OCI-LY1 (cell line): Measurements from ENCODE around the gene CD248.

Experiments
- H2AFZ ChIP-seq: fragments of 200-600 bp; sonication (generic), shearing (Covaris generic); 2 replicates; pipeline ENCODE4 v1.6.0; 2014; ENCODE audit warnings: antibody characterized with exemption, mild to moderate bottlenecking, low read length
- H3F3A ChIP-seq: fragments of 200-600 bp; sonication (generic), shearing (Covaris generic); 2 replicates; pipeline ENCODE4 v1.6.0; 2014; ENCODE audit warnings: mild to moderate bottlenecking, antibody characterized with exemption, low read length, moderate library complexity; ENCODE audit not compliant: insufficient read depth
- H3K27ac ChIP-seq: fragments of 200-600 bp; sonication (generic); 2 replicates; pipeline ENCODE4 v1.5.1; 2014; ENCODE audit warnings: low read length, mixed run types, mild to moderate bottlenecking, low read depth; ENCODE audit not compliant: poor library complexity, severe bottlenecking
- H3K27me3 ChIP-seq: fragments of 200-600 bp; sonication (generic); 2 replicates; pipeline ENCODE4 v1.6.0; 2014; ENCODE audit warnings: antibody characterized with exemption, mild to moderate bottlenecking, low read length, moderate library complexity; ENCODE audit not compliant: insufficient read depth
- H3K36me3 ChIP-seq: fragments of 200-600 bp; sonication (generic); 2 replicates; pipeline ENCODE4 v1.6.1; 2014; ENCODE audit warnings: mild to moderate bottlenecking, antibody characterized with exemption, low read length, moderate library complexity, mixed read lengths; ENCODE audit not compliant: insufficient read depth
- H3K4me1 ChIP-seq: fragments of 200-600 bp; sonication (generic); 2 replicates; pipeline ENCODE4 v1.5.1; 2014; ENCODE audit warnings: mild to moderate bottlenecking, low read length, moderate library complexity; ENCODE audit not compliant: insufficient read depth, severe bottlenecking
- H3K4me2 ChIP-seq: fragments of 200-600 bp; sonication (generic), shearing (Covaris generic); 2 replicates; pipeline ENCODE4 v1.6.1; 2014; ENCODE audit warnings: low read length
- H3K4me3 ChIP-seq: fragments of 200-600 bp; sonication (generic); 2 replicates; pipeline ENCODE4 v1.5.1; 2014; ENCODE audit warnings: low read length, low read depth, mild to moderate bottlenecking, mixed read lengths; ENCODE audit not compliant: poor library complexity, severe bottlenecking
- H3K79me2 ChIP-seq: fragments of 200-600 bp; shearing (Covaris generic); 2 replicates; pipeline ENCODE4 v1.6.1; 2016; ENCODE audit warnings: mixed run types, low read length, mixed read lengths; ENCODE audit not compliant: insufficient read depth
- H3K9ac ChIP-seq: fragments of 200-600 bp; sonication (generic), shearing (Covaris generic); 2 replicates; pipeline ENCODE4 v1.6.1; 2014; ENCODE audit warnings: mild to moderate bottlenecking, low read length, mixed read lengths
- H3K9me2 ChIP-seq: fragments of 200-600 bp; sonication (generic), shearing (Covaris generic); 2 replicates; pipeline ENCODE4 v1.6.1; 2014; ENCODE audit warnings: low read depth, mild to moderate bottlenecking, low read length, mixed read lengths
- H3K9me3 ChIP-seq: fragments of 200-600 bp; shearing (Covaris generic); 2 replicates; pipeline ENCODE4 v1.6.1; 2014; ENCODE audit warnings: low read length, mixed read lengths
- H4K20me1 ChIP-seq: fragments of 200-600 bp; sonication (generic), shearing (Covaris generic); 2 replicates; pipeline ENCODE4 v1.6.0; 2016; ENCODE audit warnings: mild to moderate bottlenecking, low read length; ENCODE audit not compliant: insufficient read depth
- CTCF ChIP-seq: fragments of 200-600 bp; sonication (generic), shearing (Covaris generic); IDR thresholded peaks from 2 replicates; pipeline ENCODE4 v1.5.1; 2017; ENCODE audit warnings: mild to moderate bottlenecking, antibody characterized with exemption, low read length, moderate library complexity, mixed read lengths
- EZH2 ChIP-seq: fragments of 200-600 bp; sonication (generic), shearing (Covaris generic); IDR thresholded peaks from 2 replicates; pipeline ENCODE4 v1.8.0; 2017; ENCODE audit warnings: borderline replicate concordance, mixed run types, mild to moderate bottlenecking, antibody characterized with exemption, low read length, moderate library complexity, mixed read lengths

Gene CD248

GRCh38 chr11:66293777-66294625 lies 22.8 kb downstream of the CD248 start:
- Histone ChIP-seq H3K4me1 (peaks cover 8% of the 10 kb centered on the region), H3K9me2 (no peaks in the 10 kb centered on the region), H2AFZ (no peak overlapping the region), H3F3A (no peaks in the 10 kb centered on the region), H3K27ac (no peak overlapping the region), H3K9me3 (no peaks in the 10 kb centered on the region), H4K20me1 (no peaks in the 10 kb centered on the region), H3K4me2 (no peak overlapping the region), H3K4me3 (no peak overlapping the region), H3K9ac (no peak overlapping the region), H3K79me2 (no peaks in the 10 kb centered on the region), H3K36me3 (no peaks in the 10 kb centered on the region), H3K27me3 (peaks cover 4% of the 10 kb centered on the region; the same call in 1 of the 2 replicates)
- no peak for TF ChIP-seq EZH2
- TF ChIP-seq CTCF = no peak

- Histone ChIP-seq H3K4me1 (peaks cover 9% of the 10 kb centered on the region), H3K27me3 (peaks cover 3% of the 10 kb centered on the region; the same call in 1 of the 2 replicates), H3K79me2 (no peaks in the 10 kb centered on the region), H2AFZ (no peak overlapping the region), H3K9ac (no peak overlapping the region), H3K9me2 (no peaks in the 10 kb centered on the region), H3K4me3 (no peak overlapping the region), H3K4me2 (no peak overlapping the region), H3K9me3 (no peaks in the 10 kb centered on the region), H3K27ac (no peak overlapping the region), H4K20me1 (no peaks in the 10 kb centered on the region), H3K36me3 (no peaks in the 10 kb centered on the region), H3F3A (no peaks in the 10 kb centered on the region)
- TF ChIP-seq EZH2 = no peak
- TF ChIP-seq CTCF = no peak
Measured at GRCh38 chr11:66293352-66293751, 23.5 kb downstream of the CD248 start.

GRCh38 chr11:66292543-66293332 lies 24.1 kb downstream of the CD248 start:
- no peaks in the 10 kb centered on the region for H3K9me2 ChIP-seq
- no peak overlapping the region for H3K9ac ChIP-seq
- no peak overlapping the region for H3K27ac ChIP-seq
- no peaks in the 10 kb centered on the region for H3K79me2 ChIP-seq
- no peak overlapping the region for H3K4me2 ChIP-seq
- no peaks in the 10 kb centered on the region for H3K9me3 ChIP-seq
- no peaks in the 10 kb centered on the region for H3F3A ChIP-seq
- H3K27me3 ChIP-seq = no peaks in the 10 kb centered on the region; the same call in 1 of the 2 replicates
- H3K4me3 ChIP-seq = no peak overlapping the region
- peaks cover 15% of the 10 kb centered on the region for H3K4me1 ChIP-seq
- TF ChIP-seq CTCF (no peak), EZH2 (no peak)
- no peaks in the 10 kb centered on the region for H3K36me3 ChIP-seq
- H4K20me1 ChIP-seq = no peaks in the 10 kb centered on the region
- H2AFZ ChIP-seq = no peak overlapping the region
